Retinal pigment epithelial cell (primary cell): Measurements from ENCODE around the gene CUX1.

Experiments
- DNase-seq: peaks from one replicate; pipeline ENCODE4 v3.0.0-alpha.2; 2010; ENCODE audit warnings: low read depth
- H3K4me3 ChIP-seq: 2 replicates; pipeline ENCODE4 v1.5.1; 2011; ENCODE audit warnings: mild to moderate bottlenecking, low read length, control low read depth, moderate library complexity
- CTCF ChIP-seq: conservative IDR thresholded peaks from 2 replicates; pipeline ENCODE4 v1.5.1; 2011; ENCODE audit warnings: low read depth, low read length, control low read depth, inconsistent platforms

The CUX1 gene

GRCh38 chr7:101870361-101871062 is 53.1 kb downstream of the CUX1 start:
- H3K4me3 ChIP-seq = no peak overlapping the region
- no peak for DNase-seq
- no peak for TF ChIP-seq CTCF

GRCh38 chr7:101871351-101871750 is 53.9 kb downstream of the CUX1 start:
- no peak for DNase-seq
- TF ChIP-seq CTCF = no peak

GRCh38 chr7:101874028-101874427 is 56.6 kb downstream of the CUX1 start:
- DNase-seq = no peak
- H3K4me3 ChIP-seq = no peak overlapping the region
- no peak for TF ChIP-seq CTCF

More at GRCh38 chr7:101871351-101871750, 53.9 kb downstream of the CUX1 start:
- no peak overlapping the region for H3K4me3 ChIP-seq

- H3K4me3 ChIP-seq = no peak overlapping the region
- DNase-seq = no peak
- TF ChIP-seq CTCF = no peak
Measured at GRCh38 chr7:101875283-101875846, 57.9 kb downstream of the CUX1 start.

- no peak for TF ChIP-seq CTCF
- DNase-seq = no peak
- no peak overlapping the region for H3K4me3 ChIP-seq
Measured at GRCh38 chr7:101877882-101878591, 60.6 kb downstream of the CUX1 start.

GRCh38 chr7:101878938-101879337 is 61.5 kb downstream of the CUX1 start:
- H3K4me3 ChIP-seq = no peak overlapping the region
- no peak for TF ChIP-seq CTCF
- DNase-seq = no peak

GRCh38 chr7:101879565-101879964 is 62.1 kb downstream of the CUX1 start:
- TF ChIP-seq CTCF = no peak
- DNase-seq = no peak
- no peak overlapping the region for H3K4me3 ChIP-seq
